Stimulated activated CD8-positive, alpha-beta memory T cell treated with anti-CD3 and anti-CD28 coated beads, Interleukin-2, amount 100 ng/mL, for 1 hour (primary cell): Measurements from ENCODE around the gene IGFBP5.

ENCODE experiments used
- DNase-seq, 2 donors: peaks; one replicate each; pipeline ENCODE4 v3.0.0-alpha.2; 2020; ENCODE audit warnings: low read depth in 2 of 2

Gene IGFBP5

DNA sequence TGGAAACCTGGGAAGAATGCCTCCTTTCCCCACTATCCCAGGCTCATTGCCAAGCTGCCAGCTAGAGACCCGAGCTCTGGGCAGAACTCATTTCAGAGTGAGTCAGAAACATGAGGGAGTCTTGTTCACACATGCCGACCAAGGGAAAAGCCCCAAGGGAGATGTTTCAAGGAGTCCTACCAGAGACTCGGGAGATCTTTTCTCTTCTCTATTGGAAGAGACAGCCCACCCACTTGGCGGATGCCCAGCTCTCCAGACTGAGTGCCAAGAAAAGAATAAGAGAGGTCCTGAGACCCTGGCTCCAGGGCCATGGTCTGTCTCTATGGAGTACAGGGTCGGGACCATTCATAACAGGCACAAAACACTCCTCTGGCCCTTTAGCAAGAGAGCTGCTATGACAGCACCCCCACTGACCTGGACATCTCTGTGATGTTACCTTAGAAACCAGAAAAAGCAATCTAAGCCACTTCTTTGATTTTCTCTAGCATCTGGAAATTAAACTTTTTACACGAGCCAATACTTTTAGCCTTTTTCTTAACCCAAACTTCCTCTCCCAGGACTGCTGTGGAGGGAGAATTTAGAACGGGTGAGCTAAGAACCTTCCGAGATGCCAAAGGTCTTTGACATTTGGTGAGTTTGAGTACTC lies 18.5 kb upstream of the IGFBP5 start:
- no peak for DNase-seq

- DNase-seq = no peak
Measured at GRCh38 chr2:216711348-216711747, 16.0 kb upstream of the IGFBP5 start.

- no peak for DNase-seq
Measured at GRCh38 chr2:216710551-216711301, 15.4 kb upstream of the IGFBP5 start.

DNA sequence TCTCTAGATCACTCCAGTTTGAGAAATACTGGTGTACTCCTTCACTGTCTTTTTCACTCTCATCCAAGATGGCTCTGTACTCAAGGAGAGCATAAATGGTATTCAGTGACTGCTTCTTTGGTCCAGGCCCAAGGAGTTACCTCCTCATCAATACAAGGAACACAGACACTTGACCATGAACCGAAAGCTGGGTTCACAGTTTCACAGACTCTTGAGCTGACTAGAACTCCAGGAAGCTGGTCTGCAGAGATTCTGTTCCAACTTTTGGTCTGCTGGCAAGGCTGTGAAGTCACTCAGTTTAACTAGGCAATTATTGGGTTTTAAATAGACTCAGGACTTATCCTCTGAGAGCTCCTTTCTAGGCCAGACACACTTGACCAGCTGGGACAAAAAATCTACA lies 7.4 kb upstream of the IGFBP5 start:
- DNase-seq = no peak

DNA sequence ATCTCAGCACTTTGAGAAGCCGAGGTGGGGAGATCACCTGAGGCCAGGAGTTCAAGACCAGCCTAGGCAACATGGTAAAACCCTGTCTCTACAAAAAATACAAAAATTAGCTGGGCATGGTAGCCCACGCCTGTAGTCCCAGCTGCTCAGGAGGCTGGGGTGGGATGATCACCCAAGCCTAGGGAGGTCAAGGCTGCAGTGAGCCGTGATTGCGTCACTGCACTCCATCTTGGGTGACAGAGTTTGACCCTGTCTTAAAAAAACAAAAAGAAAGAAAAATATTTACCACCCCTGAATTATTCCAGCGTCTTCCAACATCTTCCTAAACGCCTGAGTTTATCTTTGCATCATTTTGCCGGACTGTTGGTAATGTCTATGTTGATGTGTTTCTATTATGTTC lies 6.2 kb upstream of the IGFBP5 start:
- no peak for DNase-seq

DNA sequence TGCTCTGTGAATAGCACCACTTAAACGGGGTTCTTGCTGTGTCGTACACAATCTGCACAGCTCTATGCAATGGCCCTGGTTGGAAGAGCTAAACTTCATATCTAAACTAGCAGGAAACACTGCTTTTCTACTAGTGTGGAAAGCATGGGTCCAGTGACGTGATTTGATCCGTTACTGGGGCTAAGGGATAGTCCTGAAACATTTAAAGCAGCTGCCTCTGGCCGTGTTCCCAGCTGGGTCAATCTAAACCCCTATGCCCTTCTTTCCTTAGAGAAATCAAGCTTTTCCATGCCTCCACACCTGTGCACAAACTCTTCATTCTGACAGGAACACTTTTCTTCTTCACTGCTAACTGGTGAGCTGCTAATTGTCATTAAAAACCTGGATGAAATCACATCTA lies 5.4 kb upstream of the IGFBP5 start:
- DNase-seq = no peak

DNA sequence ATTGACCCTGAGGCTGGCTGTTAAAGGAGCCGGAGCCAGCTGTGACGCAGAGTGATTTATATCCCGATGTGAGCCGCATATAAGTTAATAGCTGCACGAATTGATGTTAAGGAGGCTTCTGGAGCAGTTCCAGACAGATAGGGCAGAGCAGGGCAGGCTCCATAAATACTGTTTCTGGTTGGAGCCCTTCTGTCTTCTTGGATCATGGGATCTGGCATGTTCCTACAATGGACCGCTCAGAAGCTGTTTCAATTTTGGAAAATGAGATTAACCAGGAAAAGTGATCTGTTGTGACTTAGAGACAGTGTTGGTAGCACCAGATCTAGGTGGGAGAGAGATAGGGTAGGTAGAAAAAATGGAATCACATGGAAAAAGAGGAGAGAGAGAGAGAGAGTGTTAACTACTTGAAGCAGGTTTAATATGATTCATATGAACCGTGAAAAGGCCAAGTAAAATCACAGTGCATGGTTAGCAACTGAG lies 4.8 kb upstream of the IGFBP5 start:
- DNase-seq = no peak

- DNase-seq = no peak
Measured at GRCh38 chr2:216698895-216699294, 3.5 kb upstream of the IGFBP5 start.

GRCh38 chr2:216698293-216698692 lies 2.9 kb upstream of the IGFBP5 start:
- DNase-seq = no peak

DNA sequence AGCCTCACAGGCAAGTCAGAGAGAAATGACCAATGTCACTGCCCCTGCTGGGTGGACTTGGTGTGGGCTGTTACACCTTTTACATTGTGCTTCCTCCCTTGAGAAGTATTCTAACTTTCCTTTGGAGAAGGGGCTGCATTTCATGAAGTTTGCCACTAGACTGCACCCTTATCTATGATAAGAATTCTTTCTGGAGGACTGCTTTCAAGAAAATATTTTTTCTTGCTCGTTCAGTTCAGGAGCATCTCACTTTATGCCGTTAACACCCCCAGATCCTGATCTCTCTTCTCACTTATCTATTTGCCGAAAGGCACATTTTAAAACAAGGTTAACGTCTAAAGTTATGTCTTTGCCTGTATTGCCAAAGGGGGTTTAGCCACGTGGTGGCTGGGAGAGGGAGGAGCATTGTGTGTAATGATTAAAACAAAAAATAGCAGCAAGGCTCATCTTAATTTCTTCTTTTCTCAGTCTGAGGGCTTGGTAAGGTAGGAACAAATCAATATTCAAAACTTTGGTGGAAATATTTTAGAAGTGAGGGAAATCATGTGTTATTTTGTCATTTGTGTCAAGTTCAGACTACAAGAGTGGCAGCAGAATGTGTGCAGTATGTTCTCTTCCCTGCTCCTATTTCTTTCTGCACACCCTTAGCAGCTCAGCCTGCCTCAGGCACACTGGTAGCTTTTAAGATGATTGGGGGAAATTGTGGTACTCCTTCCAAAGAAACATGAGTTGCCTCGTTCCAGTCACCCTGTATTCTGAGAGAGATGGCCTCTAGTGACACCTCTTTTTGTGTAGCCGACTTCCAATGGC lies 1.6 kb upstream of the IGFBP5 start:
- no peak for DNase-seq

GRCh38 chr2:216696321-216696720 lies 972 bp upstream of the IGFBP5 start:
- no peak for DNase-seq

- no peak for DNase-seq
Measured at GRCh38 chr2:216694826-216695217, 527 bp downstream of the IGFBP5 start.

DNA sequence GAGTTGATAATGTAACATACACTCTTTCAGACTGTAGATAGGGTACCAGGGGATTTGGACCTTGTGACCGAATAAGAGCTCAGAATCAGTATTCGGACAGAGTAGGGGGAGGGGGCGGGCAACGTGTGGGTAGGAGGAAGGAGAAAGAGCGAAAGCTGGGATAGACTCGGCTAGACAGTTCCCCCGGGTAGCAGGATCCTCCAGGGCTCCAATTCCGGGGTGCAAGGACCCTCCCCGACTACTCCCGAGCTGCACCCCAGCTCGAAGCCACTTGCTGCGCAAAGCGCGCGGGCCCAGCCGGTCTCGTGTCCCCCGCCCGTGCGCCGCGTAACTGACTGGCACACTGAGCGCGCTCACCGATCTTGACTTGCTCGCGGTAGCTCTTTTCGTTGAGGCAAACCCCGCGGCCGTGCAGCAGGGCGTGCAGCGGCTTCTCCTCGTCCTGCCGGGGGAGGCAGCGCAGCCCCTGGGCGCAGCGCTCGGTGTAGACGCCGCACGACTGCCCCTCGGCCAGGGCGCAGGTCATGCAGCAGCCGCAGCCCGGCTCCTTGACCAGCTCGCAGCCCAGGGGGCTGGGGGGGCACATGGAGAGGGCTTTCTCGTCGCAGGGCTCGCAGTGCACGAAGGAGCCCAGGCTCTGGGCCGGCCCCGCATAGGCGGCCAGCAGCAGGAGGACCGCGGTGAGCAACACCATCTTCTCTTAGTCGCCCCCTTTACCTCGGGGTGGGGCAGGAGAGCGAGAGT lies 1.1 kb downstream of the IGFBP5 start:
- DNase-seq = no peak

GRCh38 chr2:216693414-216694080 lies 1.8 kb downstream of the IGFBP5 start:
- DNase-seq = no peak

- peak; percentile 29 to 31 for DNase-seq
Measured at GRCh38 chr2:216692636-216693413, 2.5 kb downstream of the IGFBP5 start.

DNA sequence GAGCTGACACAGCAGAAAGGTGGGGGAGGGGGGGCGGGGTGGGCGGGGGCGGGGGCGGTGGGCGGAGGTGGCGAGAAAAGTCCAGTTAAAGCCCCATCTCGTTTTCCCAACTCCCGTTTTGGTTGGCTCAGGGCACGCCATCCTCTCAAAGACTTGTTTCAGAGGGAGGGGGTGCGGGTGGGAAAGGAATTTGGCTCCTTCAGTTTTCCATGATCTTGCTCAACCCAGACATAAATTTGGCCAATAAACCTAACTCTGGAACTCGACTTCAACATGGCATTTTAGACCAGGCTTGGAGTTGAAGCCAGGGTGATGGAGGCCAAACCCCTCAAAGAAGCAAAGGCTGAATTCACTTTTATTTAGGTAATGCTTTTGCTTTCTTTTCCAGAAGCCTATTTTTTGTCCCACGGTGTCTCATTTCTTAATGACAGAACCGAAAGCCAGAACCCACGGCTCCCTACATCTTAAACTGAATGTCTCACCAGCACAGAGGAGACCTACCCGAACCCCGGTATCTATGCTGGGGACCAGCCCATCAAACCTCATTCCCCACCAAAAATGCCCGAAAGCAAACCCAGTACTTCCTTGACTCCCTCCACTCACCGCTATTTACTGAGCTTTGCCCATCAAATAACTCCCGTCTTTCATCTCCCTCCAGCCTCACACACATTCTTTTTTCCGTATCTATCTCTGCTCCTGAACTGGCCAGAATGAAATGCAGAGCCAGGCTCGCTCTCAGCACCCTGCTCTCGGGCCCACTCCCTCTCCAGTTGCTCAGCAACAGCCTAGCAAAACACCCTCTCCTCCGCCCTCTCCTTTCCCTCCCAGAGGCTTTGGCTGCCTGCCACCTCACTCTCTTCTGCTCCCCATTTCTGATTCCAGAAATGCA lies 4.3 kb downstream of the IGFBP5 start:
- DNase-seq = no peak

DNA sequence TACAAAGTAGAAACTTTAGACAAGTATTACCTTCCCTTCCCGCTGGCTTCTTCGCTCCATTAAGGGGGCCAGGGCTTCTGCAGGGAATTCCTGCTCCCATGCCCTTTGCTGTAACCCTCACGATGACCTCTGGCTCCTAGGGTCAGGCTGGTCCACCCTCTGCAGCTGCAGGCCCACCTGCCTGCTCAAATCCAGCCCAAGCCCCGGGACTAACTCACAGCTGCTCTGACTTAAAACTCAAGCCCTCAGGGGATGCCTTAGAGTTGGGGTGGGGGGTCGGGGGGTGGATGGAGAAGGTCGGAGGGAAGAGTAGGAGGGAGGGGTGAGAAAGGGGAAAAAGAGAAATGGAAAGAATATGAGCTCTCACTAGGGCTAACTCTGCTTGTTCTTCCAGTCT lies 4.9 kb downstream of the IGFBP5 start:
- DNase-seq = no peak

DNA sequence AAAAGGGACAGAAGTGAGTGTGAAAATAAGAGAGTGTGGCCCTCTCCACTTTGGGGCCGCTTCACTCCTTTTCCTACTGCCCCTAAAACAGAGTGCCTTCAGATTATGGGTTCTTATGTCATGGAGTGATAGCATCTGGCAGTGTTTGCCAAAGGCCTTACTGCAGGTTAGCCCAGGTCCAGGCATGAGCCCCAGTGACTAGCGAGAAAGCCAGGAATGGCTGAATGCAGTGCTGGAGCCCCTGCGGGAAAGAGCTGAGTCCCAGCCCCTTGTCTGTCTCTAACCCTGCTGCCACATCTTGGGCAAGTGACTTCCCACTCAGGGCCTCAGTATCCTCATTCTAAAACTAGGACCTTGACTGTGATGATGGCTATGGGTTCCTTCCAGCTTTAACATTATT lies 6.0 kb downstream of the IGFBP5 start:
- no peak for DNase-seq

GRCh38 chr2:216688731-216689340 lies 6.5 kb downstream of the IGFBP5 start:
- no peak for DNase-seq
